ENCODE measurements around the gene ZNF697. TPM values are rescaled to one million over a fixed set of nuclear protein-coding genes. Genes with fewer than 3 reads are reported as not detected.
A peak's percentile ranks its signal among the peaks of the same experiment; 100 is the strongest.

The ZNF697 gene
- total and polyA plus RNA-seq, 2 donors from 2014 or later, result 4.1 to 8.3 TPM

GRCh38 chr1:119688810-119689209 lies 40.7 kb upstream of the ZNF697 start:
- Histone ChIP-seq H3K27me3 (ENCODE audit: control insufficient read depth, insufficient read depth, low read length) (no peaks in the 10 kb centered on the region), H3K36me3 (ENCODE audit: control insufficient read depth in 2 of 3, insufficient read depth in 3 of 3, low read length in 3 of 3) (no peaks in the 10 kb centered on the region), H3K27ac (ENCODE audit: low read depth in 2 of 2, low read length in 2 of 2) (no peak overlapping the region), H3K4me1 (ENCODE audit: control insufficient read depth in 2 of 3, insufficient read depth in 2 of 3, low read depth in 1 of 3, low read length in 3 of 3) (no peaks in the 10 kb centered on the region), H3K4me3 (ENCODE audit: low read length in 3 of 3) (no peak overlapping the region), H3K9ac (ENCODE audit: low read length in 3 of 3) (no peak overlapping the region), H3K9me3 (ENCODE audit: control insufficient read depth in 2 of 3, insufficient read depth in 1 of 3, low read length in 3 of 3) (no peaks in the 10 kb centered on the region)
- intact Hi-C loops (cut with DNase I), result no loop called here
- DNase-seq (no peak), FAIRE-seq (no peak)
- TF ChIP-seq CTCF (IDR thresholded peaks at IDR 0.05; ENCODE audit: borderline replicate concordance, extremely low read depth, insufficient read depth), result no peak

- TF ChIP-seq CTCF (IDR thresholded peaks at IDR 0.05; ENCODE audit: borderline replicate concordance, extremely low read depth, insufficient read depth), result no peak
- Histone ChIP-seq H3K27me3 (ENCODE audit: control insufficient read depth, insufficient read depth, low read length) (no peaks in the 10 kb centered on the region), H3K4me1 (ENCODE audit: control insufficient read depth in 2 of 3, insufficient read depth in 2 of 3, low read depth in 1 of 3, low read length in 3 of 3) (no peaks in the 10 kb centered on the region), H3K4me3 (ENCODE audit: low read length in 3 of 3) (no peak overlapping the region), H3K9me3 (ENCODE audit: control insufficient read depth in 2 of 3, insufficient read depth in 1 of 3, low read length in 3 of 3) (no peaks in the 10 kb centered on the region), H3K9ac (ENCODE audit: low read length in 3 of 3) (no peak overlapping the region), H3K27ac (ENCODE audit: low read depth in 2 of 2, low read length in 2 of 2) (no peak overlapping the region), H3K36me3 (ENCODE audit: control insufficient read depth in 2 of 3, insufficient read depth in 3 of 3, low read length in 3 of 3) (no peaks in the 10 kb centered on the region)
- FAIRE-seq, result no peak
- DNase-seq, result no peak
- intact Hi-C loops (cut with DNase I), result no loop called here
These were observed 39.5 kb upstream of the ZNF697 start for GRCh38 chr1:119687434-119688079.

- Histone ChIP-seq H3K4me3 (ENCODE audit: low read length in 3 of 3) (no peak overlapping the region), H3K27me3 (ENCODE audit: control insufficient read depth, insufficient read depth, low read length) (no peaks in the 10 kb centered on the region), H3K4me1 (ENCODE audit: control insufficient read depth in 2 of 3, insufficient read depth in 2 of 3, low read depth in 1 of 3, low read length in 3 of 3) (no peaks in the 10 kb centered on the region), H3K9me3 (ENCODE audit: control insufficient read depth in 2 of 3, insufficient read depth in 1 of 3, low read length in 3 of 3) (no peaks in the 10 kb centered on the region), H3K9ac (ENCODE audit: low read length in 3 of 3) (no peak overlapping the region), H3K36me3 (ENCODE audit: control insufficient read depth in 2 of 3, insufficient read depth in 3 of 3, low read length in 3 of 3) (no peaks in the 10 kb centered on the region), H3K27ac (ENCODE audit: low read depth in 2 of 2, low read length in 2 of 2) (no peak overlapping the region)
- no peak for TF ChIP-seq CTCF (IDR thresholded peaks at IDR 0.05; ENCODE audit: borderline replicate concordance, extremely low read depth, insufficient read depth)
- intact Hi-C loops (cut with DNase I), result no loop called here
- DNase-seq (peak in 2 of 5 donors; percentile 56 to 60), FAIRE-seq (no peak)
These were observed 38.6 kb upstream of the ZNF697 start for GRCh38 chr1:119686661-119687060.

- H3K9ac ChIP-seq (ENCODE audit: low read length in 3 of 3), result no peak overlapping the region
- H3K27ac ChIP-seq (ENCODE audit: low read depth in 2 of 2, low read length in 2 of 2), result no peak overlapping the region
- no peaks in the 10 kb centered on the region for H3K9me3 ChIP-seq (ENCODE audit: control insufficient read depth in 2 of 3, insufficient read depth in 1 of 3, low read length in 3 of 3)
- H3K4me1 ChIP-seq (ENCODE audit: control insufficient read depth in 2 of 3, insufficient read depth in 2 of 3, low read depth in 1 of 3, low read length in 3 of 3), result no peaks in the 10 kb centered on the region
- H3K4me3 ChIP-seq (ENCODE audit: low read length in 3 of 3), result no peak overlapping the region
- FAIRE-seq (no peak), DNase-seq (no peak)
- TF ChIP-seq CTCF (IDR thresholded peaks at IDR 0.05; ENCODE audit: borderline replicate concordance, extremely low read depth, insufficient read depth), result no peak
- no peaks in the 10 kb centered on the region for H3K36me3 ChIP-seq (ENCODE audit: control insufficient read depth in 2 of 3, insufficient read depth in 3 of 3, low read length in 3 of 3)
- no peaks in the 10 kb centered on the region for H3K27me3 ChIP-seq (ENCODE audit: control insufficient read depth, insufficient read depth, low read length)
- intact Hi-C loops (cut with DNase I), result no loop called here
These were observed 35.8 kb upstream of the ZNF697 start for GRCh38 chr1:119683893-119684292.

Measured in kidney (tissue), 14 donors.